ENCODE data around the gene LBH.

The LBH gene

DNA sequence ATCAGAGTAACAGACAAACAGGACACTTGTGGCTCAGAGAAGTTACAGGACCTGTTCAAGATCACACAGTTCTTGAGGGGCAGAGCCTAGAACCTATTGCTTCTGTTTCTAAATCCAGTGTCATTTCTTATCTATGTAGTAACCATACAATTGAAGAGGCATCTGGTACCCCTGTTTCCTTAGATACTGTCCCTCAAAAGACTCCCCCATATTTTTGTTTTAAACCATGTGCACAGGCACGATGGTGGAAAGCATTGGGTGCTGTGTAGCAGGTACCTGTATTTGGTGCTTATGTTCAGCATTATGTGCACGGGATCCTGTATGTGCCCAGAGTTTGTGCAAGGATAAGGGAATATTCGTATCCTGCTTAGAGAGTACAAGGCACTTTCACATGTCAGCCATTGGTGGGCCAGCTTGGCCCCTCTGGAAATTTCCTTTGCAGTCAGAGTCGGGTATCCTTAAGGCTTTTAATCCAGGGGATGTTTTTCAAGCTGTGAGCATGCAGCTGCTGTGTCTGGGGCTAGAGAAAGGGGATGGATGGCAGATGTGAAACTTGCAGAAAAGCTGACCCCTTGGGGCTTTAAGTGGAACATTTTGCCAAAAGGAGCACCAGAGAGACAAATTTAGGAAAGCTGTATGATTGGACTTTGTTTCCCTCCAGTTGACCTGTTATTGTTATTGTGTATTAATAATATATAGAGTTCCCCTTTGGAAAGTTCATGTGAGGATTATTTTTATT, 2.1 kb downstream of the LBH start:
- peak in 1 of 2 donors; percentile 23 for DNase-seq (ENCODE audit: low read depth in 2 of 2)
- TF ChIP-seq, protein P1, sequence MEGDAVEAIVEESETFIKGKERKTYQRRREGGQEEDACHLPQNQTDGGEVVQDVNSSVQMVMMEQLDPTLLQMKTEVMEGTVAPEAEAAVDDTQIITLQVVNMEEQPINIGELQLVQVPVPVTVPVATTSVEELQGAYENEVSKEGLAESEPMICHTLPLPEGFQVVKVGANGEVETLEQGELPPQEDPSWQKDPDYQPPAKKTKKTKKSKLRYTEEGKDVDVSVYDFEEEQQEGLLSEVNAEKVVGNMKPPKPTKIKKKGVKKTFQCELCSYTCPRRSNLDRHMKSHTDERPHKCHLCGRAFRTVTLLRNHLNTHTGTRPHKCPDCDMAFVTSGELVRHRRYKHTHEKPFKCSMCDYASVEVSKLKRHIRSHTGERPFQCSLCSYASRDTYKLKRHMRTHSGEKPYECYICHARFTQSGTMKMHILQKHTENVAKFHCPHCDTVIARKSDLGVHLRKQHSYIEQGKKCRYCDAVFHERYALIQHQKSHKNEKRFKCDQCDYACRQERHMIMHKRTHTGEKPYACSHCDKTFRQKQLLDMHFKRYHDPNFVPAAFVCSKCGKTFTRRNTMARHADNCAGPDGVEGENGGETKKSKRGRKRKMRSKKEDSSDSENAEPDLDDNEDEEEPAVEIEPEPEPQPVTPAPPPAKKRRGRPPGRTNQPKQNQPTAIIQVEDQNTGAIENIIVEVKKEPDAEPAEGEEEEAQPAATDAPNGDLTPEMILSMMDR (IDR thresholded peaks at IDR 0.05; ENCODE audit: low read depth, low read length) = no peak
- peak overlapping the region; percentile 68 to 76 for H3K4me3 ChIP-seq (replicated peaks in 1 of 2; ENCODE audit: low read depth in 2 of 2, low read length in 2 of 2)

DNA sequence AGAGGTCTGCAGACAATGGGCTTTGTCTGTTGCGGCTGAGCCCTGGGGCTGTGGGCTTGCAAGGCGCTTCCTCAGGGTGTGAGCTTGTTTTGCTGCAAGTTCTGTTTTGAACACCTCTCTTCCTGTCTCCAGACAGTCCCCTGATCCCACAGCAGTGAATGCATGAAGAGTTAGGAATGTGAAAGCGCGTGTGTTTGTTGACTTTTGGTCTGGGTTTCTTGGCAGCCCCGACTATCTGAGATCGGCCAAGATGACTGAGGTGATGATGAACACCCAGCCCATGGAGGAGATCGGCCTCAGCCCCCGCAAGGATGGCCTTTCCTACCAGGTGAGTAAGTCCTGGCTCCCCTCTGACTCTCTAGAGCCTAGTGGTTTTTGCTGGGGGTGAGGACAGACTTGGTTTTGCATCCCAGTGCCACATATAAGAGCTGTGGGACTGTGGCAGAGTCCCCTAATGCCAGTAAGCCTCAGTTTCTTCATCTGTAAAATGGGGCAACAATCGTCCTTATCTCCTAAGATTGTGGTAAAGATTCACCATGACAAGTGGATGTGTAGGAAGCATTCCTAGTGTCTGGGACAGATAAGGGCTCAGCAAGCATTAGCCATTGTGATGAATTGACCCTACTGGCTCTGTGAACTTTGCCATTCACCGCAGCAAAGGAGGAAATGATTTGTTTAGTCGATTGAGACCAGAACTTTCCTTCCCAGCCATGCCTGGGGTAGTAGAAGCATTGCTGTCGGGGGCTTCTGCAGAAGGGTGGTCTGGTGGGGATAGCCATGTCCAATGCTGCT, 3.0 kb downstream of the LBH start:
- TF ChIP-seq, protein P1 (IDR thresholded peaks at IDR 0.05; ENCODE audit: low read depth, low read length) = no peak
- DNase-seq (ENCODE audit: low read depth in 2 of 2) = peak; percentile 67 to 95
- H3K4me3 ChIP-seq (replicated peaks in 1 of 2; ENCODE audit: low read depth in 2 of 2, low read length in 2 of 2) = peak overlapping the region; percentile 14 to 24

DNA sequence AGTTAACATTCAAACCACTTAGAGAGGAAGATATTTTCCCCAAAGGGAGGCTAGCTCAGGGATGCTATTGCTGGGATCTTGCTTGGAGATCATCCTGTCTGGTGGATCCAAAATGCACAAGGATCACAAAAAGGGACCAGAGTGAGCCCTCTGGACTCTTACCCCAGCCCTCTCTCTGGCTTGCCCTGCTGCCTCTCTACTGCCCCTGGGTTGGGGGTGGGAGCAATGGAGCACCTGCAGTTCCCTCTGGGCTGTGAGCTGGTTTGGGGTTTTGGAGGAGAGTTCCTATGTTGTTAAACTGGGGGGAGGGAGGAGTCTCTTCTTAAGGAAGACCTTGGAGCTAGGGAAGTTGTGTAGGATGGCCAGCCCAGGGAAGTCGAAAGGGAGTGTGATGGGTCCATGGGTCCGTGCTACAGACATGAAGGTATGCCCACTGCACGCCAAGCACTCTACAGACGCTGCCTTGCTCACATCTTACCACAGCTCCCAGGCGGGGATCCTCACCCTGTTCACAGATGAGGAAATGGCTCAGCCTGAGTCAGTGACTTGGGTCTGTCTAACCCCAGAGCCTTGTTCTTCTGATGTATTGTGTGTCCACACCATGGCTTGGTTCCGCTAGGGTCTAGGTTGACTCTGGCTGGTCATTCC, 3.8 kb downstream of the LBH start:
- H3K4me3 ChIP-seq (replicated peaks in 1 of 2; ENCODE audit: low read depth in 2 of 2, low read length in 2 of 2) = no peak overlapping the region
- TF ChIP-seq, protein P1 (IDR thresholded peaks at IDR 0.05; ENCODE audit: low read depth, low read length) = no peak
- DNase-seq (ENCODE audit: low read depth in 2 of 2) = peak in 1 of 2 donors; percentile 86

DNA sequence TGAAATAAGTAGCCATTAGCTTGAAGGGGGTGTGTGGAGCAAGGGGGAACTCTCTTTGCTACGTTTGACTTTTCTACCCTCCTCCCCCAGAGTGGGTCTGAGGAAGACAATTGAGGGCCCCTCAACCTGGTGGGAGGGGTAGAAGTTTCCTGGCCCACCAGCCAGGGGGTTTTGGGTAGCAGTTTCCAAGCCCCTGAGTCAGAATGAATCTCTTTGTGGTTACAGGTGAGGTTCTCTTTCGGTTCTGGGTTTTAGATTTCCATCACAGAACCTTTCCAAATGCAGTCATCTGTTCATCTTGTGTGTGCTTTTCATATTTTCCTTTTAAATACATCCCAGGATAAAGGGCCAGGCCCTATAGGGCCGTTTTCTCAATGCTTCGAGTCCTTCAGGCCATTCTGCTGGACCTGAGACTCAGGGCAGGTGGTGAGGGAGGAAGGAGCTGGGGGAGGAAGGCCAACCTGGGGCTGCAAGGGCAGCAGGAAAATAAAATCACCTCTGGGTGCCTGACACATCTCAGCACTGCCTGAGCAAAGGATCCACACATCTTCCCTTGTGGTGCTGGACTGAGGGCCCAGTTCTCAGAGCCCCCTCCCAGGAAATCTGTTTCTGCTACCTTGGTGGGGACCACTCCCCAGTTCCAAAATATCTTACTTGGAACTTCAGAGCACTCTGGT, 4.7 kb downstream of the LBH start:
- no peak overlapping the region for H3K4me3 ChIP-seq (replicated peaks in 1 of 2; ENCODE audit: low read depth in 2 of 2, low read length in 2 of 2)
- TF ChIP-seq, protein P1 (IDR thresholded peaks at IDR 0.05; ENCODE audit: low read depth, low read length) = no peak
- DNase-seq (ENCODE audit: low read depth in 2 of 2) = no peak

DNA sequence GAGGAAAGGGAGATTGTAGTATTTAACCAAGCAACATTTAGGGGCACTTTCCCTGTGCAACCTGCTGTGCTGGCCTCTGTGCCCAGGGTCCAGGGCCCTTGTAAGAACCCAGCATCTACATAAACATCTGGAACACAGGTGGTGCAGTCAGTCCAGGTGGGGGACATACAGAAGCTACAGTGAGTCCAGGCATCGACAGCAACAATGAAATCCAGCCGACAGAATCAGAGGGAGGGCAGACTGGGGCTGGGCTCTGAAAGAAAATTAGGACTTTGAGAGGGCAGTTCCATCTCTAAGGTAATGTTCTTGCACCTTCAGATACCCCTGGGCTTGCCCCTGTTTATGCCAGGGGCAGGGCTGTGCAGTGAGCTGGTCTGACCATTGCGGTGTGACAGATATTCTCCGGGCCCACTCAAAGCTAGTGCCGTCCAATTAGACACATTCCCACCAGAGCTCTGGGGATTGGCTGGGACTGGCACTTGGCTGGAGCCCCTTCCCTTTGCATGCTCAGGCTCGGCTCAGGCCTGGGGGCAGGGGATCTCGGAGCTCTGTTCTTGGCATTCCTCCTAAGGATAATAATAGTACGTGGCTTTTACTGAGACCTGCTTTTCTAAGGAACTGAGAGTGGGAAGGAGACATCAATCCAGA, 5.4 kb downstream of the LBH start:
- H3K4me3 ChIP-seq (replicated peaks in 1 of 2; ENCODE audit: low read depth in 2 of 2, low read length in 2 of 2) = no peak overlapping the region
- TF ChIP-seq, protein P1 (IDR thresholded peaks at IDR 0.05; ENCODE audit: low read depth, low read length) = no peak
- no peak for DNase-seq (ENCODE audit: low read depth in 2 of 2)
